ENCODE results near the gene OMP.

- TF ChIP-seq CTCF (IDR thresholded peaks at IDR 0.05) (no peak), ZFX (IDR thresholded peaks at IDR 0.05; ENCODE audit: borderline replicate concordance) (no peak)
Observed at GRCh38 chr11:77060234-77060633, 42.4 kb upstream of the OMP start.

Data from 22Rv1 (cell line).